NK-92 (cell line): ENCODE data around the gene GNAT3.

Experiments
- DNase-seq: peaks from one replicate; lab custom pipeline; 2025; ENCODE audit not compliant: unreplicated experiment; lab: John Stamatoyannopoulos, UW

The GNAT3 gene

GRCh38 chr7:80511964-80512363 lies at the start of gene GNAT3:
Gene GNAT3 (minus strand): TSS chr7:80512064. CDS start chr7:80511926, 138 bp downstream.
- no peak for DNase-seq

GRCh38 chr7:80558116-80558515 lies 46.3 kb upstream of the GNAT3 start:
- DNase-seq: no peak

GRCh38 chr7:80552031-80552694 lies 40.3 kb upstream of the GNAT3 start:
- no peak for DNase-seq

- DNase-seq: no peak
Observed at GRCh38 chr7:80550005-80550404, 38.1 kb upstream of the GNAT3 start.

GRCh38 chr7:80548840-80549530 lies 37.1 kb upstream of the GNAT3 start:
- DNase-seq: no peak

DNA sequence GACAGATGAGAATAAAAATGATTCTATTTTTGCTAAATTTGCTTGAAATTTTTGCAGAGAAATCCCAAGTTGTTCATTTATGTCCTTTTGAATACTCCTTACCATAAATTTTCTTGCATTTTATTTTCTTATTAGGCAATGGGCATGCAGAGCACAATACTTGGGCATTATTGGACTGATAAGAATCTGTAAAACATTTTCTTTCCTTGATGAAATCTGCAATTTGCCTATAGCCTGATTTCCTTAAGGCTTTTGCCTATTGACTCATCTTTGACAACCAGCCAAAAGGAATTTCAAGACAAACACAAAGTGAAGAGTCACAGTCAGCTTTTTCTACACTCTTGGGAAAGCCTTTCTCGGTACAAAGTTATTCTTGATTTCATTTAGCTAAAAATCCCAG lies 30.5 kb upstream of the GNAT3 start:
- no peak for DNase-seq

DNA sequence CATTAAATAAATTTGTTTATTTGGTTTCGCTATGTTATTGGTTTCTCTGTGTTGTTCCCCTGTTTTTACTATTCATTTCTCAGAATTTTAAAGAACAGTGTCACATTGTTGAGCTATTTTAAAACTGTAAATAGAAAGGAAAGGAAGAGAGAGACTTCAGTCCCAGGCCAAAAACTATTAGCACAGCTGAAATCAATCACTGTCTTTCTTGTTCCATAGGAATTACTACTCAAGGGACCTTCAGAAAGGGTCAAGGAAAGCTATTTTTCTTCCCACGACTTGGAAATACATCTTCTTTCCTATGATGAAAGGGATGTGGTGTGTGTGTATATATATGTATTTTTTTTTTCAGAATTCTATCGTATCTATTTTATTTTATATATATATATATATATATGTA lies 29.0 kb upstream of the GNAT3 start:
- no peak for DNase-seq

DNA sequence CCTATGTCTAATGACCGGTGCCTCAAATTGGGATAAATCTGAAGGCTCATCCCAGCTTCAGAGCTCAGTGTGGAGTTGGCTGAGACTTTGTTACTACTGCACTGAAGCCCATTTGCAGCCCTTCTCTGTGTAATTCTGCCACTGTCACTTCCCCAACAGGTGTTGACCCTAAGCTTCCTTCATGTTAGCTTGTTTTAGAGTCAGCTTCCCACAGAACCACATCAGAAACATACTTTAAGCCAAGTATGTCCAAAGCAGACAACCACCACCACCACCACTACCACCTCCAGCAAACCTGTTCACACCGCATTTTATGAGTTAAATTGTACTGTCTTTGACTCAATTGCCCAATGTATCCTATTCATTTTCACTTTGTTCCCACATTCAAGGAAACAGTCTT lies 25.2 kb upstream of the GNAT3 start:
- DNase-seq: no peak

DNA sequence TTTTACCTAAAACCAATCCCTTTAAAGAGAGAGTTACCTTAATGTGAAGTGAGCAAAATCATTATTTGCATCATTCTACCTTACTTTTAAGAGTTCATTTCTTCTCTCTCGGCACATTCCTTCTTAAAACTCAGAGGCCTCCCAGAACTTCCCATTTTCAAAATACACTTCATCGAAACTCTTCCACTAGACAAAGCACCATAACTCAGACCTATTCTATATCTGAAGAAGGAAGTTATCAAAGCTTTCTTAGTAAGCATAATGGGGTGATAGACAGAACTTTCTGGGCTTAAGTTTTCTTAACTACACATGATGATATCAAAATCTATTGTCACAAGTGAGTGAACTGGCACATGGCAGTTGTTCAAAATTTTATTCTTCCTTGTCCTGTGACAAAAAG lies 24.6 kb upstream of the GNAT3 start:
- no peak for DNase-seq

DNA sequence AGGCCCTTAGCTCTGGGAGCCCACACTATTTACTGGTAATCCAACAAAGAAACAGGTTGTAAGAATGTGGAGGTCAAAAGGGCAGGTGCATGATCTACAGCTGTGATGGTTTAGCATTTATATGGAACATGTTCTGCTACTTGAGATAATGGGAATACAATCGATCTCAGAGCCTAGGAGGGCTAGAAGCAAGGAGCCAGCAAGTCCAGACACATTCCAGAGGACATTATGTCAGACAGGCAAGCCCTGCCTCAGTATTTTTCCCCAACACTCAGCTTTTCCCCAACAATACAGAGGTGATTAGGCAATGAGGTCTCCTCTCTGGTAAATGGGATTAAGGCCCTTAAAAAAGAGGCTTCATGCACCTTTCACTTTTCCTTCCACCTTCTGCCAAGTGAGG lies 21.4 kb upstream of the GNAT3 start:
- no peak for DNase-seq

DNA sequence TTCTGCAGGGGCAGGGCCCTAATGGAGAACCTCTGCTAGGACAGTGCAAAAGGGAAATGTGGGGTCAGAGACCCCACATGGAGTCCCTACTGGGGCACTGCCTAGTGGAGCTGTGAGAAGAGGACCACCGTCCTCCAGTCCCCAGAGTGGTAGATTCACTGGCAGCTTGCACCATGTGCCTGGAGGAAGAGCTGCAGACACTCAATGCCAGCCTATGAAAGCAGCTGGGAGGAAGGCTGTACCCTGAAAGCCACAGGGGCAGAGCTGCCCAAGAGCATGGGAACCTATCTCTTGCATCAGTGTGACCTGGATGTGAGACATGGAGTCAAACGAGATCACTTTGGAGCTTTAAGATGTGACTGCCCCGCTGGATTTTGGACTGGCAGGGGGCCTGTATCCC lies 20.3 kb upstream of the GNAT3 start:
- DNase-seq: no peak

- DNase-seq: no peak
Observed at GRCh38 chr7:80530136-80530535, 18.3 kb upstream of the GNAT3 start.

- no peak for DNase-seq
Observed at GRCh38 chr7:80529362-80529761, 17.5 kb upstream of the GNAT3 start.

DNA sequence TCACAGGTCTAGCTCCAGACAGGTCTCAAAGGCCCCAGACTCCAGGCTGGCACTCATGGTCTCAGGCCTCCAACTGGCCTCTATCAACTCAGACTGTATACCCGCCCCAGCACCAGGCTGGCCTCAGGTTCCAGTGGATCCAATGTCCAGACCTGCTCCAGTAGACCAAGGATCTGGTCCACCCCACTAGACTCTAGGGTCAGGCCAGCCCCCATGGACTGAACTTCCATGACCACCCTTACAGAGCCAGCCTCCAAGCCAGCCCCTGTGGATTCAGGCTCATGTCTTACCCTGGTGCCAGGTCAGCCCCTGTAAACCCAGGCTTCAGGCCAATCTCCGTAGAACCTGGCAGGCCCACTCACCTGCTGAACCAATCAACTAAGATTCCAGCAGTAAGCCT lies 16.8 kb upstream of the GNAT3 start:
- DNase-seq: no peak

DNA sequence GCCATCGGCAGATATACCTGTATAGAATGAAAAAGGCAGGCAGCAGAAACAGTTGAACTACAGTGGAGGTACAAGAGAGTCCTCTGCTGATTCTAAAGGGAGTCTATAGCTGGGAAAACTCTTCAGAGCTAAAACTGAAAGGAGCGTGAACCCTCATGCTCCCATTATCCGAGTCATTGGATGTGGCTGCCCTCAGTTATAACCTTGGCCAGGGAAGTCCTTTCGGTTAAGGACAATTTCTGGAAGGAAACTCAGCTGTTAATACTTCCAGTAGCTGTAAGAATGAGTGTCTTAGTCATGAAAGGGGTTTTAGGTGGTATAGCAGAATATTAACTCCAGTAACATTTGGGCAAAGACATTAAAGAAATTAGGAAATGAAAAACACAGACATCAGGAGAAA lies 14.6 kb upstream of the GNAT3 start:
- DNase-seq: no peak

DNA sequence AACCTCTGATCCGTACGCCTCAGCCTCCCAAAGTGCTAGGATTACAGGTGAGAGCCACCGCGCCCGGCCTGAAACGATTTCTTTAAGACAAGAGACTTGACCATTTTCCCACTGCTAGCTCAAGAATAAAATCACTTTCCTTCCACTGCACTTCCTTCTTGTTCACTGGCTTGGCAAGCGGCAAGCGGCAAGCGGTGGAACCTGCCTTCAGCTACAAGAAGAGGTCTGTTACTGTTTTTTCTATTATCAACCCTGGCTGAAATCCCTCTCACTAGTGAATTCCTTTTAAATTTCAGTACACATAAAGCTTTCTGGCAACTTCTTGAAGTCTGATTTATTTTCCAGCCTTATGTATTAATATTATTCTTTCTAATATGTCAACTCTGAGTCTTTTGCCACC lies 12.8 kb upstream of the GNAT3 start:
- DNase-seq: no peak

GRCh38 chr7:80521809-80522208 lies 9.9 kb upstream of the GNAT3 start:
- no peak for DNase-seq

- DNase-seq: no peak
Observed at GRCh38 chr7:80520199-80520598, 8.3 kb upstream of the GNAT3 start.

- DNase-seq: no peak
Observed at GRCh38 chr7:80517282-80517747, 5.5 kb upstream of the GNAT3 start.

- DNase-seq: no peak
Observed at GRCh38 chr7:80515298-80515697, 3.4 kb upstream of the GNAT3 start.

GRCh38 chr7:80510021-80510420 lies 1.8 kb downstream of the GNAT3 start:
- no peak for DNase-seq

DNA sequence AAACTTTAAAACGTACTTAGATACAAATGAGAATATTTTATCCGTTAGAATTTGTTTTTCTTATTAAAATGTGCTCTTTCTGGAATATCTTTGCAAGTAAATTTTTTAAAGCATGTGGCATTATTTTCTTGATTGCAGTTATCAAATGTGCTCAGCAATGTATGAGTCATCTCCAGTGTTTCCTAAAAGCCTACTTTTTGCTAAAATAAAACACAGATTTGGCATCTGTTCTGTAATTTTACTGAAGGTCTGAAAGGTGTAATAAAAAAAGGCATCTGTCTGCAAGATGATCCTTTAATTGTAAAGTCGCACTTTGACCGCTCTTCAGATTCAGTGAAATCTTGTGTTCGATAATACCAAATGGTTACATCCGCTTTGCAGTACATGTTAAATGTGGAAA lies 3.4 kb downstream of the GNAT3 start:
- DNase-seq: no peak
